NCI-H187 (cell line): ENCODE data around the gene FHOD3.
"Not testable (repeated sequence)": the region's sequence is repeated elsewhere in the genome, so short reads cannot be mapped to it uniquely, and the experiment has no call there.

ENCODE experiments used
- DNase-seq, 2 experiments: peaks; one replicate each; lab custom pipeline; 2025; lab: John Stamatoyannopoulos, UW

The FHOD3 gene

GRCh38 chr18:36711014-36711725 lies 413.7 kb downstream of the FHOD3 start:
- no peak for DNase-seq

- no peak for DNase-seq
Observed at GRCh38 chr18:36711813-36712444, 414.4 kb downstream of the FHOD3 start.

- no peak for DNase-seq
Observed at GRCh38 chr18:36714476-36714875, 417.0 kb downstream of the FHOD3 start.

- DNase-seq: no peak
Observed at GRCh38 chr18:36717422-36718110, 420.1 kb downstream of the FHOD3 start.

GRCh38 chr18:36718705-36719328 lies 421.3 kb downstream of the FHOD3 start:
- no peak for DNase-seq

GRCh38 chr18:36719630-36720029 lies 422.1 kb downstream of the FHOD3 start:
- DNase-seq: no peak

- not testable (repeated sequence) for DNase-seq
Observed at GRCh38 chr18:36721351-36721750, 423.8 kb downstream of the FHOD3 start.

GRCh38 chr18:36724169-36724568 lies 426.7 kb downstream of the FHOD3 start:
- DNase-seq: no peak

GRCh38 chr18:36724591-36725001 lies 427.1 kb downstream of the FHOD3 start:
- DNase-seq: no peak

GRCh38 chr18:36728345-36728744 lies 430.8 kb downstream of the FHOD3 start:
- DNase-seq: no peak

GRCh38 chr18:36729197-36729596 lies 431.7 kb downstream of the FHOD3 start:
- no peak for DNase-seq

GRCh38 chr18:36732264-36732663 lies 434.8 kb downstream of the FHOD3 start:
- no peak for DNase-seq

- DNase-seq: no peak
Observed at GRCh38 chr18:36733150-36733549, 435.6 kb downstream of the FHOD3 start.

- DNase-seq: no peak
Observed at GRCh38 chr18:36734596-36734995, 437.1 kb downstream of the FHOD3 start.

GRCh38 chr18:36735130-36735529 lies 437.6 kb downstream of the FHOD3 start:
- no peak for DNase-seq

- DNase-seq: no peak
Observed at GRCh38 chr18:36736094-36736493, 438.6 kb downstream of the FHOD3 start.

- DNase-seq: no peak
Observed at GRCh38 chr18:36737316-36737715, 439.8 kb downstream of the FHOD3 start.

- DNase-seq: no peak
Observed at GRCh38 chr18:36744261-36744876, 446.9 kb downstream of the FHOD3 start.

- no peak for DNase-seq
Observed at GRCh38 chr18:36745219-36745975, 447.9 kb downstream of the FHOD3 start.

GRCh38 chr18:36752929-36753865 lies 455.7 kb downstream of the FHOD3 start:
- DNase-seq: no peak
